Measurements from ENCODE around the gene RNU5B-1.

The RNU5B-1 gene

GRCh38 chr15:65275728-65276126 lies 28.8 kb upstream of the RNU5B-1 start:
- peak; percentile 11 for DNase-seq (ENCODE audit: low read depth)
- TF ChIP-seq CTCF (IDR thresholded peaks at IDR 0.05; ENCODE audit: low read length, missing control alignments), result no peak
- no peak overlapping the region for H3K4me3 ChIP-seq (replicated peaks; ENCODE audit: low read depth, low read length)

GRCh38 chr15:65277015-65277414 lies 27.5 kb upstream of the RNU5B-1 start:
- DNase-seq (ENCODE audit: low read depth), result no peak
- TF ChIP-seq CTCF (IDR thresholded peaks at IDR 0.05; ENCODE audit: low read length, missing control alignments), result no peak
- H3K4me3 ChIP-seq (replicated peaks; ENCODE audit: low read depth, low read length), result no peak overlapping the region

GRCh38 chr15:65278480-65278879 lies 26.0 kb upstream of the RNU5B-1 start:
- no peak for DNase-seq (ENCODE audit: low read depth)
- TF ChIP-seq CTCF (IDR thresholded peaks at IDR 0.05; ENCODE audit: low read length, missing control alignments), result no peak

GRCh38 chr15:65285291-65286068 lies 19.0 kb upstream of the RNU5B-1 start:
- DNase-seq (ENCODE audit: low read depth), result no peak
- peak overlapping the region; percentile 70 for H3K4me3 ChIP-seq (replicated peaks; ENCODE audit: low read depth, low read length)
- TF ChIP-seq CTCF (IDR thresholded peaks at IDR 0.05; ENCODE audit: low read length, missing control alignments), result no peak

More at GRCh38 chr15:65278480-65278879, 26.0 kb upstream of the RNU5B-1 start:
- H3K4me3 ChIP-seq (replicated peaks; ENCODE audit: low read depth, low read length), result no peak overlapping the region

- DNase-seq (ENCODE audit: low read depth), result peak; percentile 9
- no peak for TF ChIP-seq CTCF (IDR thresholded peaks at IDR 0.05; ENCODE audit: low read length, missing control alignments)
- H3K4me3 ChIP-seq (replicated peaks; ENCODE audit: low read depth, low read length), result peak overlapping the region; percentile 70
Observed at GRCh38 chr15:65286069-65286703, 18.3 kb upstream of the RNU5B-1 start.

- DNase-seq (ENCODE audit: low read depth), result peak; percentile 78
- TF ChIP-seq CTCF (IDR thresholded peaks at IDR 0.05; ENCODE audit: low read length, missing control alignments), result peak; percentile 6
- H3K4me3 ChIP-seq (replicated peaks; ENCODE audit: low read depth, low read length), result peak within 1 kb of the TSS; percentile 70
Observed at GRCh38 chr15:65286704-65287519, 17.6 kb upstream of the RNU5B-1 start, which contains the start of gene PARP16. PARP16 (minus strand) TSS chr15:65286883; CDS start chr15:65286426, 457 bp downstream.
